Esophagus muscularis mucosa (tissue), 4 donors: ENCODE data around the gene PRPF40A.

Experiments used
- EP300 ChIP-seq: sonication (generic); formaldehyde crosslinking; IDR thresholded peaks from one replicate; pipeline ENCODE4 v1.6.1; 2017; ENCODE audit warnings: antibody characterized with exemption
- POLR2A ChIP-seq: fragments of 450-650 bp; IDR thresholded peaks from one replicate; pipeline ENCODE4 v1.6.1; 2017; ENCODE audit warnings: antibody characterized with exemption, moderate library complexity, mild to moderate bottlenecking, low read depth
- TF ChIP-seq, protein P1 (sequence below), 3 experiments: fragments of 200-600 bp in 2 of 3; fragments of 450-650 bp in 1 of 3; sonication (generic) in 2 of 3; IDR thresholded peaks; one replicate each; pipeline ENCODE4 v1.5.1; 2017 to 2019; ENCODE audit warnings: antibody characterized with exemption in 3 of 3, mild to moderate bottlenecking in 2 of 3, moderate library complexity in 1 of 3

DNA sequence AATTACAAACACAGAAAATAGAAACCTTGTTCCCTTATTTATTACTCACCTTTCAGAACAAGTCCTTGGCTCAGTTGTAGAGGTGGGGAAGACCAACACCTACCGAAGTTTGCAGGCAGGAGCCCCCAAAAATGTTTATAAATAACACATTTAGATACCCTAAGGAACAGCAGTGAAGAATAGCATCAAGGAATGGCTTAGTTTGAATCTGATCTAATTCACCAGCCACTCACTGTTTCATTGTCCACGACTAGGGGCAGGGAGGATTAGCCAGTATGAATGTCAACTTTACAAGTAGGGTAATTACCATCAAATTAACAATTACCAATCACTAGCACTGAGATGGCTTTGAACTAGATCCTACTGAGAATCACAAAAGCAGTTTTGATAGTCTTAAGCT is 65.4 kb downstream of the PRPF40A start:
- TF ChIP-seq POLR2A = no peak
- TF ChIP-seq, protein P1, sequence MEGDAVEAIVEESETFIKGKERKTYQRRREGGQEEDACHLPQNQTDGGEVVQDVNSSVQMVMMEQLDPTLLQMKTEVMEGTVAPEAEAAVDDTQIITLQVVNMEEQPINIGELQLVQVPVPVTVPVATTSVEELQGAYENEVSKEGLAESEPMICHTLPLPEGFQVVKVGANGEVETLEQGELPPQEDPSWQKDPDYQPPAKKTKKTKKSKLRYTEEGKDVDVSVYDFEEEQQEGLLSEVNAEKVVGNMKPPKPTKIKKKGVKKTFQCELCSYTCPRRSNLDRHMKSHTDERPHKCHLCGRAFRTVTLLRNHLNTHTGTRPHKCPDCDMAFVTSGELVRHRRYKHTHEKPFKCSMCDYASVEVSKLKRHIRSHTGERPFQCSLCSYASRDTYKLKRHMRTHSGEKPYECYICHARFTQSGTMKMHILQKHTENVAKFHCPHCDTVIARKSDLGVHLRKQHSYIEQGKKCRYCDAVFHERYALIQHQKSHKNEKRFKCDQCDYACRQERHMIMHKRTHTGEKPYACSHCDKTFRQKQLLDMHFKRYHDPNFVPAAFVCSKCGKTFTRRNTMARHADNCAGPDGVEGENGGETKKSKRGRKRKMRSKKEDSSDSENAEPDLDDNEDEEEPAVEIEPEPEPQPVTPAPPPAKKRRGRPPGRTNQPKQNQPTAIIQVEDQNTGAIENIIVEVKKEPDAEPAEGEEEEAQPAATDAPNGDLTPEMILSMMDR (IDR thresholded peaks at IDR 0.05) = no peak
- no peak for TF ChIP-seq EP300
